ENCODE measurements around the gene SLC2A6. TPM values are rescaled to one million over a fixed set of nuclear protein-coding genes. Genes with fewer than 3 reads are reported as not detected.

The SLC2A6 gene
- total and polyA plus RNA-seq, 2 of the 8 experiments (the other 6 are each of a cell fraction or from before 2014, with no cell fraction given): 16.6 to 17.8 TPM

- Histone ChIP-seq H2AFZ (ENCODE audit: low read length) (no peak overlapping the region), H4K8ac (ENCODE audit: extremely low read depth, insufficient read depth, low read length) (no peak overlapping the region), H3K4me3 (ENCODE audit: extremely low read depth in 1 of 4, insufficient read depth in 2 of 4, low read depth in 3 of 4, low read length in 4 of 4) (no peak overlapping the region), H2BK12ac (ENCODE audit: low read depth, low read length) (no peak overlapping the region; the same call in 1 of the 2 replicates), H3K23me2 (ENCODE audit: low read depth, low read length) (no peaks in the 10 kb centered on the region), H3K36me3 (ENCODE audit: control insufficient read depth in 2 of 4, insufficient read depth in 4 of 4, low read length in 3 of 4) (no peaks in the 10 kb centered on the region), H3K9ac (replicated peaks in 1 of 4; ENCODE audit: extremely low read depth in 1 of 4, low read depth in 3 of 4, low read length in 3 of 4) (no peak overlapping the region), H4K91ac (replicated peaks; ENCODE audit: insufficient read length, low read length) (no peak overlapping the region), H3K4me2 (ENCODE audit: insufficient read depth in 1 of 2, low read depth in 2 of 2, low read length in 2 of 2) (no peak overlapping the region), H3K56ac (replicated peaks; ENCODE audit: insufficient read length, low read depth, low read length) (no peak overlapping the region), H3K27me3 (replicated peaks in 1 of 4; ENCODE audit: control insufficient read depth in 3 of 4, extremely low read depth in 1 of 4, insufficient read depth in 3 of 4, low read length in 3 of 4) (no peaks in the 10 kb centered on the region; a peak in 1 of 7 replicates), H3K18ac (ENCODE audit: extremely low read depth, low read length) (no peak overlapping the region), H4K20me1 (replicated peaks in 1 of 2; ENCODE audit: control insufficient read depth in 1 of 2, insufficient read depth in 2 of 2, low read length in 2 of 2) (peaks cover 0 to 3% of the 10 kb centered on the region in 2 experiments), H2BK5ac (ENCODE audit: low read depth, low read length) (no peak overlapping the region), H3K27ac (ENCODE audit: low read depth, low read length) (no peak overlapping the region), H3K79me2 (ENCODE audit: control insufficient read depth in 1 of 2, insufficient read depth in 2 of 2, low read length in 2 of 2) (no peaks in the 10 kb centered on the region), H3K14ac (ENCODE audit: insufficient read length) (no peak overlapping the region), H2AK5ac (ENCODE audit: low read depth, low read length) (no peak overlapping the region), H4K5ac (ENCODE audit: insufficient read length, low read depth, low read length) (no peak overlapping the region), H3K9me3 (ENCODE audit: insufficient read depth in 2 of 2, low read depth in 1 of 2, low read length in 1 of 2) (no peaks in the 10 kb centered on the region), H2BK20ac (ENCODE audit: low read length) (no peak overlapping the region), H2BK120ac (replicated peaks; ENCODE audit: low read depth, low read length) (no peak overlapping the region), H2BK15ac (ENCODE audit: low read length) (no peak overlapping the region), H3K4me1 (replicated peaks in 1 of 4; ENCODE audit: control insufficient read depth in 3 of 4, insufficient read depth in 4 of 4, low read length in 3 of 4) (no peaks in the 10 kb centered on the region), H3K79me1 (ENCODE audit: low read depth, low read length) (no peaks in the 10 kb centered on the region), H3K4ac (replicated peaks; ENCODE audit: insufficient read length, low read depth, low read length) (no peak overlapping the region), H3K23ac (ENCODE audit: insufficient read length) (no peak overlapping the region)
- DNase-seq (ENCODE audit: low read depth in 1 of 2, low spot score in 2 of 2) (no peak), FAIRE-seq (no peak)
- POLR2A ChIA-PET (ENCODE audit: partially characterized antibody): interaction anchor here (1.0 to 1.3 kb wide), 3 partner anchors 10 to 289 kb away, joined by 3 to 4 read pairs (median 3); partner anchors contain the start of genes CACFD1 and SARDH
- 86% methylated on average over 12 of the region's 12 CpGs; no CpG with 5 or more reads in 1 of the 2 experiments for WGBS, 2 experiments (ENCODE audit: extremely low coverage in 1 of 2, insufficient coverage in 1 of 2, insufficient read length in 1 of 2, insufficient replicate concordance in 2 of 2, low coverage in 1 of 2, low lambda C conversion rate in 2 of 2, missing lambda C conversion rate in 1 of 2)
- CTCF ChIA-PET (ENCODE audit: partially characterized antibody): interaction anchor here (0.7 to 1.5 kb wide), 4 partner anchors 8 to 277 kb away, joined by 3 to 4 read pairs (median 3); no protein-coding TSS in a partner anchor
Measured at GRCh38 chr9:133449760-133450159, 29.1 kb downstream of the SLC2A6 start.
